HFF-Myc (cell line): Measurements from ENCODE around the gene CST7.

Experiments used
- DNase-seq: peaks from one replicate; pipeline ENCODE4 v3.0.0-alpha.2; 2011; ENCODE audit warnings: low read depth; ENCODE audit errors: extremely low read depth
- H3K4me3 ChIP-seq: replicated peaks from 2 replicates; pipeline ENCODE4 v1.5.1; 2011; ENCODE audit warnings: low read depth, mild to moderate bottlenecking, control low read depth, low read length
- TF ChIP-seq, protein P1 (sequence below): IDR thresholded peaks from 2 replicates; pipeline ENCODE4 v1.5.1; 2012; ENCODE audit warnings: mild to moderate bottlenecking, low read depth, low read length, control low read depth; ENCODE audit errors: missing control alignments

The CST7 gene

GRCh38 chr20:24986436-24987015 lies 37.5 kb downstream of the CST7 start:
- DNase-seq, result no peak
- TF ChIP-seq, protein P1, sequence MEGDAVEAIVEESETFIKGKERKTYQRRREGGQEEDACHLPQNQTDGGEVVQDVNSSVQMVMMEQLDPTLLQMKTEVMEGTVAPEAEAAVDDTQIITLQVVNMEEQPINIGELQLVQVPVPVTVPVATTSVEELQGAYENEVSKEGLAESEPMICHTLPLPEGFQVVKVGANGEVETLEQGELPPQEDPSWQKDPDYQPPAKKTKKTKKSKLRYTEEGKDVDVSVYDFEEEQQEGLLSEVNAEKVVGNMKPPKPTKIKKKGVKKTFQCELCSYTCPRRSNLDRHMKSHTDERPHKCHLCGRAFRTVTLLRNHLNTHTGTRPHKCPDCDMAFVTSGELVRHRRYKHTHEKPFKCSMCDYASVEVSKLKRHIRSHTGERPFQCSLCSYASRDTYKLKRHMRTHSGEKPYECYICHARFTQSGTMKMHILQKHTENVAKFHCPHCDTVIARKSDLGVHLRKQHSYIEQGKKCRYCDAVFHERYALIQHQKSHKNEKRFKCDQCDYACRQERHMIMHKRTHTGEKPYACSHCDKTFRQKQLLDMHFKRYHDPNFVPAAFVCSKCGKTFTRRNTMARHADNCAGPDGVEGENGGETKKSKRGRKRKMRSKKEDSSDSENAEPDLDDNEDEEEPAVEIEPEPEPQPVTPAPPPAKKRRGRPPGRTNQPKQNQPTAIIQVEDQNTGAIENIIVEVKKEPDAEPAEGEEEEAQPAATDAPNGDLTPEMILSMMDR, result no peak
- H3K4me3 ChIP-seq, result no peak overlapping the region

GRCh38 chr20:24987244-24987643 lies 38.2 kb downstream of the CST7 start:
- DNase-seq, result no peak
- TF ChIP-seq, protein P1, result no peak
- H3K4me3 ChIP-seq, result no peak overlapping the region

DNA sequence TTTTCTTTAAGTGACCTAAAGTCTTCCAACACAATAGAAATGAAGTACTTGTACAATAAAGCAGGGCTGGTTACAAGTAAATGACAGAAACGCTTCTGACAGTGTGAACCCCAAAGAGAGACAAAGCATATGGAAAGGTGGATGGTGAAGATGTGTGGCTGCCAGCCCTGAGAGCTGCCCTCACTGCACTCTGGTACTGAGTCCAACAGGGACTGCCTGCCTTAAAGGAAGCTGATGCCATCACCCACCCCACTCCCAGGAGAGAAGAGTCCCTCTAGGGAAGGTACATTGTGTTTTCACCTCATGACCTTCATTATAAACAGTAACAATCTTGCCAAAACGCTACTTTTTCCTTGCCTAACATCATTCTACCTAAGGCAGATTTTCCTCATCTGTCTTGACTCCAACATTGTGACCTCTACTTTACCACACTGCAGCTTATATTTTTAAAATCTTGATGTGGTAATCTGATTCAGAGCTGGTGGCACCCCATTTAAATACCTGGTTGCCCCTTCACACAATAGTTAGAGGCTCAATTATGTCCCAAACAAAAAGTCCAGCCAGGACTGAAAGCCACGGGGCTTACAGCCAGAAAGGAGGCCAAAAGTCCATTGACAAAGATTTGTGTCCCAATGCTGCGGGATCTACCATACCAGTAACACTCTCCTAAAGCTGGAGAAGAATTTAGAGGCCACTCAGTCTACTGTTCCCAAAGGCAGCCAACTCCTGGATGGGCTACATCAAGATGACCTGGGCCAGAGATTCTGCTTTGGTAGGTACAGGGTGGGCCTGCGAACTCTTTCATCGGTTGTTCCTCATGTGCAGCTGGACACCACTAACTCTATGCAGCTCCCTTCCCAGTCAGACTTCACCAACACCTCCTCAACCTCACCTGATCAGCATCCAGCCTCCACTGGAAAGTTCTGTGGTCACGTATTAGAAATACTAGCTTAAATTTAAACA lies 39.1 kb downstream of the CST7 start:
- DNase-seq, result no peak
- TF ChIP-seq, protein P1, result no peak
- no peak overlapping the region for H3K4me3 ChIP-seq

DNA sequence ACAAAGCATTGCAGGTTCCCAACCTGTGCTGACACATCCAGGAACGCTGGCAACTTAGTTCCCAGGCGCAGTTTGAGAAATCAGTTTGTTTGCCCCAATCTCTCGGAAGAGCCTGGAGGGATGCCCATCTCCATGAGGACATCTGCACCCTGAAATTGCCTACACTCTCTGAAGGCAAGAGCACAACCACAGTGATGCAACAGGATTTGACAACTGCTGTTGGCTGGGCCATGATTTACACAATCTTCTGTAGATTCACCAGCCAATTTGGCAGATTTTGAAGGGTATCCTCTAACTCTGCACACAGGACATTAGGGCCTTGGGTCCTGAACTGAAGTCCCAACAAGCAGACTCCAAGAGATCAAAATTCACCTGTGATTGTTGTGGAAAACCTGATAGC lies 40.1 kb downstream of the CST7 start:
- DNase-seq, result no peak
- no peak overlapping the region for H3K4me3 ChIP-seq
- TF ChIP-seq, protein P1, result no peak

GRCh38 chr20:24990810-24991252 lies 41.8 kb downstream of the CST7 start:
- peak overlapping the region; percentile 86 for H3K4me3 ChIP-seq
- TF ChIP-seq, protein P1, result no peak
- no peak for DNase-seq

- peak overlapping the region; percentile 86 for H3K4me3 ChIP-seq
- no peak for DNase-seq
Observed at GRCh38 chr20:24991897-24992486, 42.9 kb downstream of the CST7 start.

More at GRCh38 chr20:24991897-24992486, 42.9 kb downstream of the CST7 start:
- TF ChIP-seq, protein P1, result no peak
